NCI-H524 (cell line): ENCODE results near the gene ASB9.
"Not testable (repeated sequence)": the region's sequence is repeated elsewhere in the genome, so short reads cannot be mapped to it uniquely, and the experiment has no call there.

ENCODE experiments used
- DNase-seq, 2 experiments: peaks; one replicate each; lab custom pipeline; 2025; lab: John Stamatoyannopoulos, UW

Gene ASB9

GRCh38 chrX:15241301-15241700, 28.6 kb downstream of the ASB9 start:
- no peak for DNase-seq

GRCh38 chrX:15240414-15240813, 29.5 kb downstream of the ASB9 start:
- no peak for DNase-seq

- no peak for DNase-seq
These were observed 33.7 kb downstream of the ASB9 start for GRCh38 chrX:15236146-15236545.

- no peak for DNase-seq
These were observed 34.9 kb downstream of the ASB9 start for GRCh38 chrX:15235001-15235400.

- DNase-seq: no peak
These were observed 36.4 kb downstream of the ASB9 start for GRCh38 chrX:15233416-15234015.

- DNase-seq: no peak
These were observed 45.1 kb downstream of the ASB9 start for GRCh38 chrX:15224747-15225146.

GRCh38 chrX:15221321-15221720, 48.6 kb downstream of the ASB9 start:
- no peak for DNase-seq

- DNase-seq: no peak
These were observed 52.7 kb downstream of the ASB9 start for GRCh38 chrX:15217161-15217560.

- no peak for DNase-seq
These were observed 53.6 kb downstream of the ASB9 start for GRCh38 chrX:15216280-15216679.

GRCh38 chrX:15215366-15215765, 54.5 kb downstream of the ASB9 start:
- DNase-seq: peak; percentile 65 to 81

- no peak for DNase-seq
These were observed 55.3 kb downstream of the ASB9 start for GRCh38 chrX:15214588-15214987.

- no peak for DNase-seq
These were observed 60.8 kb downstream of the ASB9 start for GRCh38 chrX:15209096-15209495.

GRCh38 chrX:15207994-15208393, 61.9 kb downstream of the ASB9 start:
- DNase-seq: no peak

- DNase-seq: no peak
These were observed 62.5 kb downstream of the ASB9 start for GRCh38 chrX:15207384-15207783.

- DNase-seq: peak in 1 of 2 experiments; percentile 60
These were observed 63.6 kb downstream of the ASB9 start for GRCh38 chrX:15206306-15206705.

- DNase-seq: no peak
These were observed 65.6 kb downstream of the ASB9 start for GRCh38 chrX:15204130-15204751.

GRCh38 chrX:15203694-15204093, 66.2 kb downstream of the ASB9 start:
- DNase-seq: no peak

GRCh38 chrX:15202454-15203177, 67.3 kb downstream of the ASB9 start:
- DNase-seq: no peak

GRCh38 chrX:15200871-15201270, 69.0 kb downstream of the ASB9 start:
- DNase-seq: no peak

GRCh38 chrX:15198608-15199202, 71.2 kb downstream of the ASB9 start:
- not testable (repeated sequence) for DNase-seq

GRCh38 chrX:15194146-15194545, 75.7 kb downstream of the ASB9 start:
- DNase-seq: peak in 1 of 2 experiments; percentile 35
